Fibroblast of the aortic adventitia (primary cell): ENCODE results near the gene CD38. TPM values are rescaled to one million over a fixed set of nuclear protein-coding genes. Genes with fewer than 3 reads are reported as not detected.

Experiments used
- DNase-seq: peaks from one replicate; pipeline ENCODE4 v3.0.0-alpha.2; 2010; ENCODE audit warnings: low read depth
- H3K4me3 ChIP-seq: 2 replicates; pipeline ENCODE4 v1.5.1; 2011; ENCODE audit warnings: low read depth, mild to moderate bottlenecking, control low read depth, low read length, moderate library complexity
- total RNA-seq: library from RNA; depleted of rRNA; stranded (reverse); fragments of >200 nt; gene quantifications from 2 replicates; pipeline ENCODE4 v1.2.3, GENCODE V29; 2012; ENCODE audit warnings: low replicate concordance
- TF ChIP-seq, protein P1 (sequence below): IDR thresholded peaks from 2 replicates; pipeline ENCODE4 v1.5.1; 2011; ENCODE audit warnings: mild to moderate bottlenecking, low read length, control low read depth, inconsistent platforms; ENCODE audit not compliant: insufficient read depth

CD38 gene
- total RNA-seq, 1 donor = not detected

DNA sequence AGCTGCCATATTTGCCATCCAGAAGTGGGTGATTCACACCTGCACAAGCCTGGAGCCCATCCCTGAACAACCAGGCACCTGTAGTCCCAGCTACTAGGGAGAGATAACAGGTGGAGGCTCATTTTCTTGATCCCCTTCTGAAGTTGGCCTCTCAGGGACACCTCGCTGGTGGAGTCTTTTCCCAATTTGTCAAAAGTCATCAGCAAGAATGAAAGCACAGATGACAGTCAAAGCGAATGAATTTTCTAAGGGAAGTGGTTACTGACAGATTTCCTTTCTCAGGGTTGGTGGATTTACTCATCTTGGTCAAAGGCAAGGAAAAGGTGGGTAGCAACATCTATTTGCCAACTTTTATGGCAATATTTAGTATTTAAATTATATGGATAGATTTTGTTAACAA, 123.9 kb downstream of the CD38 start:
- H3K4me3 ChIP-seq = no peak overlapping the region
- DNase-seq = no peak
- TF ChIP-seq, protein P1, sequence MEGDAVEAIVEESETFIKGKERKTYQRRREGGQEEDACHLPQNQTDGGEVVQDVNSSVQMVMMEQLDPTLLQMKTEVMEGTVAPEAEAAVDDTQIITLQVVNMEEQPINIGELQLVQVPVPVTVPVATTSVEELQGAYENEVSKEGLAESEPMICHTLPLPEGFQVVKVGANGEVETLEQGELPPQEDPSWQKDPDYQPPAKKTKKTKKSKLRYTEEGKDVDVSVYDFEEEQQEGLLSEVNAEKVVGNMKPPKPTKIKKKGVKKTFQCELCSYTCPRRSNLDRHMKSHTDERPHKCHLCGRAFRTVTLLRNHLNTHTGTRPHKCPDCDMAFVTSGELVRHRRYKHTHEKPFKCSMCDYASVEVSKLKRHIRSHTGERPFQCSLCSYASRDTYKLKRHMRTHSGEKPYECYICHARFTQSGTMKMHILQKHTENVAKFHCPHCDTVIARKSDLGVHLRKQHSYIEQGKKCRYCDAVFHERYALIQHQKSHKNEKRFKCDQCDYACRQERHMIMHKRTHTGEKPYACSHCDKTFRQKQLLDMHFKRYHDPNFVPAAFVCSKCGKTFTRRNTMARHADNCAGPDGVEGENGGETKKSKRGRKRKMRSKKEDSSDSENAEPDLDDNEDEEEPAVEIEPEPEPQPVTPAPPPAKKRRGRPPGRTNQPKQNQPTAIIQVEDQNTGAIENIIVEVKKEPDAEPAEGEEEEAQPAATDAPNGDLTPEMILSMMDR = no peak

DNA sequence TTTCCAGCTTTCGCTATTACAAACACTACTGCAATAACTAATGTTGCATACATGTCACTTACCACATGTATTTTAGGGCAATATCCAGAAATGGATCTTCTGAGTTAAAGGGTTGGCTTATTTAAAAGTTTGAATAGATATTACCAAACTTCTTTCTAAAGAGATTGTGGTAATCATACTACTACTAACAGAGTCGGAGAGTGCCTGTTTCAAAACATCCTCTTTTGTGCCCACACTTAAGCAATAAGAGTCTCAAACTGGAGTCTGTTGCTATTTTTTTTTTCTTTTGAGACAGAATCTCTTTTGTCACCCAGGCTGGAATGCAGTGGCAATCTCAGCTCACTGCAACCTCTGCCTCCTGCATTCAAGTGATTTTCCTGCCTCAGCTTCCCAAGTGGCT, 124.6 kb downstream of the CD38 start:
- no peak for DNase-seq
- TF ChIP-seq, protein P1 = no peak
- H3K4me3 ChIP-seq = no peak overlapping the region

Other genes with a start within 250 kb of the CD38 start
- gene FBXL5, start 123.0 kb upstream of the CD38 start, total RNA-seq = 107 and 129 TPM in 2 replicates
- gene FAM200B, start 96.5 kb upstream of the CD38 start, total RNA-seq = 30.4 and 35.3 TPM in 2 replicates
- gene BST1, start 75.3 kb upstream of the CD38 start, total RNA-seq = 19.7 and 54.9 TPM in 2 replicates
- not detected in 2 replicates for gene FGFBP1, start 160.4 kb downstream of the CD38 start, total RNA-seq
- gene FGFBP2, start 184.8 kb downstream of the CD38 start, total RNA-seq = not detected in 2 replicates